BLaER1 treated with 17β-estradiol and CSF1 and Interleukin-3, amounts not matched to agents 10 nM and 100 nM (cell line): ENCODE data around the gene DLG2.

Experiments used
- H3K27ac ChIP-seq, 11 experiments: shearing (Covaris generic); formaldehyde crosslinking; 2 replicates each; pipeline ENCODE4 v1.8.1; 2022
- H3K27me3 ChIP-seq, 11 experiments: shearing (Covaris generic); formaldehyde crosslinking; 2 replicates each; pipeline ENCODE4 v1.8.1; 2022
- H3K36me3 ChIP-seq, 11 experiments: shearing (Covaris generic); formaldehyde crosslinking; 2 replicates each; pipeline ENCODE4 v1.8.1; 2022
- H3K4me1 ChIP-seq, 10 experiments: shearing (Covaris generic); formaldehyde crosslinking; 2 replicates each; pipeline ENCODE4 v1.8.1; 2022
- H3K4me2 ChIP-seq, 11 experiments: shearing (Covaris generic); formaldehyde crosslinking; 2 replicates each; pipeline ENCODE4 v1.8.1; 2022
- H3K4me3 ChIP-seq, 10 experiments: shearing (Covaris generic); formaldehyde crosslinking; 2 replicates each; pipeline ENCODE4 v1.8.1; 2022
- H3K9ac ChIP-seq, 11 experiments: shearing (Covaris generic); formaldehyde crosslinking; 2 replicates each; pipeline ENCODE4 v1.8.1; 2022
- H3K9me3 ChIP-seq, 11 experiments: shearing (Covaris generic); formaldehyde crosslinking; replicated peaks in 1 of 11; 2 replicates each; pipeline ENCODE4 v1.8.1; 2022
- H4K20me1 ChIP-seq, 11 experiments: shearing (Covaris generic); formaldehyde crosslinking; 2 replicates each; pipeline ENCODE4 v1.8.1; 2022
- Cebpa-rat ChIP-seq, 11 experiments: shearing (Covaris generic); IDR thresholded peaks; 2 replicates each; pipeline ENCODE4 v1.8.1; 2022

DLG2 gene

GRCh38 chr11:83538286-83538685 lies 2088.9 kb downstream of the DLG2 start:
- Histone ChIP-seq H3K27ac (no peak overlapping the region), H3K9me3 (no peaks in the 10 kb centered on the region), H3K27me3 (no peaks in the 10 kb centered on the region), H3K4me2 (no peak overlapping the region), H4K20me1 (no peaks in the 10 kb centered on the region), H3K36me3 (no peaks in the 10 kb centered on the region), H3K9ac (no peak overlapping the region), H3K4me3 (no peak overlapping the region), H3K4me1 (no peaks in the 10 kb centered on the region)
- no peak for TF ChIP-seq Cebpa-rat (IDR thresholded peaks at IDR 0.05)

- Histone ChIP-seq H3K4me2 (no peak overlapping the region), H3K4me3 (no peak overlapping the region), H3K27ac (no peak overlapping the region), H3K27me3 (no peaks in the 10 kb centered on the region), H3K9ac (no peak overlapping the region), H3K4me1 (no peaks in the 10 kb centered on the region), H3K9me3 (no peaks in the 10 kb centered on the region), H4K20me1 (no peaks in the 10 kb centered on the region), H3K36me3 (no peaks in the 10 kb centered on the region)
- no peak for TF ChIP-seq Cebpa-rat (IDR thresholded peaks at IDR 0.05)
Observed at GRCh38 chr11:83537131-83537610, 2090.0 kb downstream of the DLG2 start.

- no peaks in the 10 kb centered on the region for H3K9me3 ChIP-seq
- no peaks in the 10 kb centered on the region for H3K27me3 ChIP-seq
Observed at GRCh38 chr11:83533166-83533565, 2094.0 kb downstream of the DLG2 start.

GRCh38 chr11:83528877-83529276 lies 2098.3 kb downstream of the DLG2 start:
- Histone ChIP-seq H3K4me3 (no peak overlapping the region), H4K20me1 (no peaks in the 10 kb centered on the region), H3K4me2 (no peak overlapping the region), H3K27me3 (no peaks in the 10 kb centered on the region), H3K9ac (no peak overlapping the region), H3K4me1 (no peaks in the 10 kb centered on the region), H3K36me3 (no peaks in the 10 kb centered on the region), H3K27ac (no peak overlapping the region), H3K9me3 (no peaks in the 10 kb centered on the region)
- TF ChIP-seq Cebpa-rat (IDR thresholded peaks at IDR 0.05), result no peak

More at GRCh38 chr11:83533166-83533565, 2094.0 kb downstream of the DLG2 start:
- H3K9ac ChIP-seq, result no peak overlapping the region
- no peak overlapping the region for H3K4me3 ChIP-seq
- TF ChIP-seq Cebpa-rat (IDR thresholded peaks at IDR 0.05), result no peak
- H4K20me1 ChIP-seq, result no peaks in the 10 kb centered on the region
- H3K36me3 ChIP-seq, result no peaks in the 10 kb centered on the region
- no peak overlapping the region for H3K4me2 ChIP-seq
- H3K27ac ChIP-seq, result no peak overlapping the region
- no peaks in the 10 kb centered on the region for H3K4me1 ChIP-seq

- no peak for TF ChIP-seq Cebpa-rat (IDR thresholded peaks at IDR 0.05)
- H3K36me3 ChIP-seq, result no peaks in the 10 kb centered on the region
- no peaks in the 10 kb centered on the region for H3K9me3 ChIP-seq
- no peak overlapping the region for H3K9ac ChIP-seq
- H4K20me1 ChIP-seq, result no peaks in the 10 kb centered on the region
- H3K27me3 ChIP-seq, result no peaks in the 10 kb centered on the region
- H3K4me2 ChIP-seq, result no peak overlapping the region
- H3K4me1 ChIP-seq, result no peaks in the 10 kb centered on the region
- H3K4me3 ChIP-seq, result no peak overlapping the region
- H3K27ac ChIP-seq, result no peak overlapping the region
Observed at GRCh38 chr11:83528225-83528624, 2098.9 kb downstream of the DLG2 start.

GRCh38 chr11:83523676-83524075 lies 2103.5 kb downstream of the DLG2 start:
- TF ChIP-seq Cebpa-rat (IDR thresholded peaks at IDR 0.05), result no peak
- Histone ChIP-seq H3K36me3 (no peaks in the 10 kb centered on the region), H3K9me3 (peaks cover 0 to 4% (median 0%) of the 10 kb centered on the region in 11 experiments; a peak in 3 of 22 replicates), H3K27me3 (no peaks in the 10 kb centered on the region), H3K9ac (no peak overlapping the region), H3K27ac (no peak overlapping the region), H4K20me1 (no peaks in the 10 kb centered on the region), H3K4me2 (no peak overlapping the region), H3K4me1 (peaks cover 0 to 11% (median 1%) of the 10 kb centered on the region in 10 experiments; a peak in 5 of 20 replicates), H3K4me3 (no peak overlapping the region)

- no peak overlapping the region for H3K27ac ChIP-seq
- peaks cover 0 to 11% (median 5%) of the 10 kb centered on the region in 11 experiments; a peak in 9 of 22 replicates for H3K9me3 ChIP-seq
Observed at GRCh38 chr11:83522911-83523310, 2104.2 kb downstream of the DLG2 start.

GRCh38 chr11:83521647-83522596 lies 2105.2 kb downstream of the DLG2 start:
- no peak overlapping the region for H3K27ac ChIP-seq
- no peaks in the 10 kb centered on the region for H3K36me3 ChIP-seq
- H3K9me3 ChIP-seq, result peaks cover 0 to 15% (median 5%) of the 10 kb centered on the region in 11 experiments; a peak in 9 of 22 replicates
- no peak overlapping the region for H3K9ac ChIP-seq
- H3K4me1 ChIP-seq, result peaks cover 0 to 11% (median 1%) of the 10 kb centered on the region in 10 experiments; a peak in 5 of 20 replicates
- no peak overlapping the region for H3K4me2 ChIP-seq
- H3K27me3 ChIP-seq, result no peaks in the 10 kb centered on the region
- H3K4me3 ChIP-seq, result no peak overlapping the region
- H4K20me1 ChIP-seq, result no peaks in the 10 kb centered on the region
- TF ChIP-seq Cebpa-rat (IDR thresholded peaks at IDR 0.05), result no peak

More at GRCh38 chr11:83522911-83523310, 2104.2 kb downstream of the DLG2 start:
- Histone ChIP-seq H3K27me3 (no peaks in the 10 kb centered on the region), H3K4me1 (peaks cover 0 to 11% (median 1%) of the 10 kb centered on the region in 10 experiments; a peak in 5 of 20 replicates), H3K36me3 (no peaks in the 10 kb centered on the region), H3K9ac (no peak overlapping the region), H4K20me1 (no peaks in the 10 kb centered on the region), H3K4me3 (no peak overlapping the region), H3K4me2 (no peak overlapping the region; a peak in 1 of 22 replicates)
- TF ChIP-seq Cebpa-rat (IDR thresholded peaks at IDR 0.05), result no peak

- no peaks in the 10 kb centered on the region for H3K27me3 ChIP-seq
- H3K36me3 ChIP-seq, result no peaks in the 10 kb centered on the region
- no peak overlapping the region for H3K9ac ChIP-seq
- H3K4me3 ChIP-seq, result no peak overlapping the region
- TF ChIP-seq Cebpa-rat (IDR thresholded peaks at IDR 0.05), result no peak
- H3K9me3 ChIP-seq, result peaks cover 0 to 15% (median 5%) of the 10 kb centered on the region in 11 experiments; a peak in 9 of 22 replicates
- no peaks in the 10 kb centered on the region for H4K20me1 ChIP-seq
- peaks cover 0 to 11% (median 1%) of the 10 kb centered on the region in 10 experiments; a peak in 5 of 20 replicates for H3K4me1 ChIP-seq
- no peak overlapping the region for H3K27ac ChIP-seq
- H3K4me2 ChIP-seq, result no peak overlapping the region
Observed at GRCh38 chr11:83520849-83521248, 2106.3 kb downstream of the DLG2 start.
